Measurements from ENCODE around the gene NAP1L4. TPM values are rescaled to one million over a fixed set of nuclear protein-coding genes. Genes with fewer than 3 reads are reported as not detected.

The NAP1L4 gene
- polyA plus RNA-seq, 1 of the 3 experiments (the other 2 are of a cell fraction) = 104 TPM

- ChIA-PET CTCF (no interaction called here), POLR2A (no interaction called here)
- Histone ChIP-seq H4K20me1 (ENCODE audit: insufficient read depth) (no peaks in the 10 kb centered on the region), H3K27ac (ENCODE audit: low read depth in 2 of 2, low read length in 1 of 2) (no peak overlapping the region), H3K36me3 (replicated peaks in 1 of 2; ENCODE audit: control insufficient read depth in 1 of 2, insufficient read depth in 2 of 2, low read length in 1 of 2) (peaks cover 29 to 64% of the 10 kb centered on the region in 2 experiments), H3K4me1 (ENCODE audit: control insufficient read depth in 1 of 2, insufficient read depth in 2 of 2, low read depth in 1 of 2, low read length in 1 of 2) (peaks cover 0 to 8% of the 10 kb centered on the region in 2 experiments; a peak in 1 of 4 replicates), H3F3A (replicated peaks; ENCODE audit: insufficient read depth) (no peaks in the 10 kb centered on the region), H3K27me3 (ENCODE audit: insufficient read depth) (no peaks in the 10 kb centered on the region), H3K9ac (no peak overlapping the region), H3K4me2 (no peak overlapping the region), H2AFZ (ENCODE audit: low read depth) (no peak overlapping the region), H3K9me3 (no peaks in the 10 kb centered on the region), H3K9me2 (no peaks in the 10 kb centered on the region), H3K4me3 (ENCODE audit: low read depth in 2 of 2, low read length in 1 of 2) (no peak overlapping the region), H3K79me2 (ENCODE audit: insufficient read depth) (no peaks in the 10 kb centered on the region)
- no peak for TF ChIP-seq RAD21 (IDR thresholded peaks at IDR 0.05; ENCODE audit: low read length)
- TF ChIP-seq IRF3 (IDR thresholded peaks at IDR 0.05; ENCODE audit: low read depth, low read length) = no peak
- no peak for TF ChIP-seq ELF1 (IDR thresholded peaks at IDR 0.05)
- no peak for TF ChIP-seq FOSL2 (IDR thresholded peaks at IDR 0.05; ENCODE audit: borderline replicate concordance, low read depth)
- no peak for TF ChIP-seq RCOR1 (IDR thresholded peaks at IDR 0.05; ENCODE audit: low read length)
- TF ChIP-seq USF2 (IDR thresholded peaks at IDR 0.05; ENCODE audit: borderline replicate concordance, low read depth, low read length) = no peak
- no peak for TF ChIP-seq TAF1 (IDR thresholded peaks at IDR 0.05; ENCODE audit: borderline replicate concordance, low read depth, low read length)
- no peak for TF ChIP-seq MEF2A (IDR thresholded peaks at IDR 0.05; ENCODE audit: borderline replicate concordance, low read depth)
- no peak for TF ChIP-seq EP300 (IDR thresholded peaks at IDR 0.05; ENCODE audit: borderline replicate concordance in 1 of 2, low read depth in 1 of 2, low read length in 1 of 2)
- TF ChIP-seq NRF1 (IDR thresholded peaks at IDR 0.05; ENCODE audit: low read depth, low read length) = no peak
- TF ChIP-seq MAX (IDR thresholded peaks at IDR 0.05; ENCODE audit: low read depth) = no peak
- TF ChIP-seq CHD2 (IDR thresholded peaks at IDR 0.05; ENCODE audit: low read length, partially characterized antibody) = no peak
- TF ChIP-seq FOXM1 (IDR thresholded peaks at IDR 0.05; ENCODE audit: low read depth) = no peak
- TF ChIP-seq EZH2phosphoT487 (IDR thresholded peaks at IDR 0.05; ENCODE audit: borderline replicate concordance, low read depth) = no peak
- TF ChIP-seq GABPA (IDR thresholded peaks at IDR 0.05; ENCODE audit: low read depth) = no peak
- no peak for TF ChIP-seq RXRA (IDR thresholded peaks at IDR 0.05; ENCODE audit: borderline replicate concordance, low read depth)
- DNase-seq = no peak
- 88% methylated on average over 11 of the region's 13 CpGs for WGBS (ENCODE audit: low lambda C conversion rate)
These were observed 18.6 kb upstream of the NAP1L4 start for GRCh38 chr11:3010521-3011275.

Measured in SK-N-SH (cell line).